ENCODE data around the gene FARP2.

GRCh38 chr2:241514553-241514952, 158.5 kb downstream of the FARP2 start:
- TF ChIP-seq POLR2A (IDR thresholded peaks at IDR 0.05; ENCODE audit: extremely low read depth, insufficient read length) (no peak), MAX (IDR thresholded peaks at IDR 0.05; ENCODE audit: low read depth, low read length) (no peak), MYC (IDR thresholded peaks at IDR 0.05; ENCODE audit: low read depth, low read length) (no peak)
- TF ChIP-seq, protein P1, sequence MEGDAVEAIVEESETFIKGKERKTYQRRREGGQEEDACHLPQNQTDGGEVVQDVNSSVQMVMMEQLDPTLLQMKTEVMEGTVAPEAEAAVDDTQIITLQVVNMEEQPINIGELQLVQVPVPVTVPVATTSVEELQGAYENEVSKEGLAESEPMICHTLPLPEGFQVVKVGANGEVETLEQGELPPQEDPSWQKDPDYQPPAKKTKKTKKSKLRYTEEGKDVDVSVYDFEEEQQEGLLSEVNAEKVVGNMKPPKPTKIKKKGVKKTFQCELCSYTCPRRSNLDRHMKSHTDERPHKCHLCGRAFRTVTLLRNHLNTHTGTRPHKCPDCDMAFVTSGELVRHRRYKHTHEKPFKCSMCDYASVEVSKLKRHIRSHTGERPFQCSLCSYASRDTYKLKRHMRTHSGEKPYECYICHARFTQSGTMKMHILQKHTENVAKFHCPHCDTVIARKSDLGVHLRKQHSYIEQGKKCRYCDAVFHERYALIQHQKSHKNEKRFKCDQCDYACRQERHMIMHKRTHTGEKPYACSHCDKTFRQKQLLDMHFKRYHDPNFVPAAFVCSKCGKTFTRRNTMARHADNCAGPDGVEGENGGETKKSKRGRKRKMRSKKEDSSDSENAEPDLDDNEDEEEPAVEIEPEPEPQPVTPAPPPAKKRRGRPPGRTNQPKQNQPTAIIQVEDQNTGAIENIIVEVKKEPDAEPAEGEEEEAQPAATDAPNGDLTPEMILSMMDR (IDR thresholded peaks at IDR 0.05; ENCODE audit: low read depth, low read length), result no peak
